GM23338 (cell line): ENCODE data around the gene TAGLN3. TPM values are rescaled to one million over a fixed set of nuclear protein-coding genes. Genes with fewer than 3 reads are reported as not detected.

ENCODE experiments used
- ATAC-seq: fragments of 200-7000 bp; cut with Tn5 transposase; 3 replicates; pipeline ENCODE4 v1.9.1; 2020
- DNase-seq: peaks from one replicate; pipeline ENCODE4 v3.0.0-alpha.2; 2015; ENCODE audit warnings: low spot score
- H2AFZ ChIP-seq: fragments of 200-600 bp; sonication (generic); 2 replicates; pipeline ENCODE4 v1.8.0; 2016; ENCODE audit warnings: antibody characterized with exemption, mild to moderate bottlenecking, moderate library complexity
- H3F3A ChIP-seq: fragments of 200-600 bp; sonication (generic); replicated peaks from 2 replicates; pipeline ENCODE4 v1.8.0; 2017; ENCODE audit warnings: antibody characterized with exemption, mixed run types, low read depth
- H3K27ac ChIP-seq: fragments of 200-600 bp; sonication (generic); 2 replicates; pipeline ENCODE4 v1.6.1; 2016; ENCODE audit warnings: low read depth
- H3K27me3 ChIP-seq: fragments of 200-600 bp; sonication (generic); 2 replicates; pipeline ENCODE4 v1.8.0; 2016; ENCODE audit warnings: mild to moderate bottlenecking, mixed run types, moderate library complexity; ENCODE audit not compliant: insufficient read depth
- H3K36me3 ChIP-seq: fragments of 200-600 bp; sonication (generic); 2 replicates; pipeline ENCODE4 v1.8.0; 2016; ENCODE audit warnings: mild to moderate bottlenecking; ENCODE audit not compliant: insufficient read depth
- H3K4me1 ChIP-seq: fragments of 200-600 bp; sonication (generic); 2 replicates; pipeline ENCODE4 v1.8.0; 2016; ENCODE audit warnings: mild to moderate bottlenecking, moderate library complexity; ENCODE audit not compliant: insufficient read depth
- H3K4me2 ChIP-seq: fragments of 200-600 bp; sonication (generic); 2 replicates; pipeline ENCODE4 v1.7.1; 2017; ENCODE audit warnings: mixed run types
- H3K4me3 ChIP-seq: fragments of 200-600 bp; sonication (generic); 2 replicates; pipeline ENCODE4 v1.6.1; 2016; ENCODE audit warnings: mixed run types
- H3K79me2 ChIP-seq: fragments of 200-600 bp; sonication (generic); replicated peaks from 2 replicates; pipeline ENCODE4 v1.8.0; 2017; ENCODE audit warnings: mild to moderate bottlenecking; ENCODE audit not compliant: insufficient read depth
- H3K9me2 ChIP-seq: fragments of 200-600 bp; sonication (generic); 2 replicates; pipeline ENCODE4 v1.8.0; 2017; ENCODE audit not compliant: insufficient read depth
- H4K20me1 ChIP-seq: fragments of 200-600 bp; sonication (generic); replicated peaks from 2 replicates; pipeline ENCODE4 v1.8.0; 2017; ENCODE audit warnings: mild to moderate bottlenecking; ENCODE audit not compliant: insufficient read depth
- H3K27ac Mint-ChIP-seq: 2 replicates; pipeline ENCODE4 v1.8.0; 2020; ENCODE audit warnings: inconsistent platforms, mild to moderate bottlenecking, moderate library complexity, mixed read lengths
- H3K27me3 Mint-ChIP-seq: 3 replicates; pipeline ENCODE4 v1.8.0; 2022; ENCODE audit warnings: low read depth, mild to moderate bottlenecking, moderate library complexity, mixed read lengths, inconsistent platforms; ENCODE audit not compliant: insufficient read depth, poor library complexity
- H3K36me3 Mint-ChIP-seq: 3 replicates; pipeline ENCODE4 v1.8.0; 2021; ENCODE audit warnings: low read depth, mild to moderate bottlenecking, inconsistent platforms, moderate library complexity, mixed read lengths
- H3K4me1 Mint-ChIP-seq: 3 replicates; pipeline ENCODE4 v1.8.0; 2020; ENCODE audit warnings: mild to moderate bottlenecking, inconsistent platforms, mixed read lengths
- H3K4me3 Mint-ChIP-seq: 3 replicates; pipeline ENCODE4 v1.8.0; 2021; ENCODE audit warnings: moderate library complexity, mild to moderate bottlenecking, inconsistent platforms, mixed read lengths
- H3K9me3 Mint-ChIP-seq: 3 replicates; pipeline ENCODE4 v1.8.0; 2020; ENCODE audit warnings: moderate library complexity, mild to moderate bottlenecking, inconsistent platforms, mixed read lengths
- CREB1 ChIP-seq: fragments of 250-450 bp; sonication (Bioruptor Pico); IDR thresholded peaks from 2 replicates; pipeline ENCODE4 v1.5.0; 2020; ENCODE audit warnings: low read depth, mild to moderate bottlenecking, moderate library complexity
- EZH2 ChIP-seq: fragments of 200-600 bp; sonication (generic); IDR thresholded peaks from one replicate; pipeline ENCODE4 v1.8.0; 2017; ENCODE audit warnings: antibody characterized with exemption, mild to moderate bottlenecking, low read depth; ENCODE audit not compliant: unreplicated experiment
- EZH2phosphoT487 ChIP-seq: fragments of 200-600 bp; sonication (generic); IDR thresholded peaks from one replicate; pipeline ENCODE4 v1.8.1; 2018; ENCODE audit warnings: antibody characterized with exemption; ENCODE audit not compliant: unreplicated experiment
- JUNB ChIP-seq: IDR thresholded peaks from one replicate; pipeline ENCODE4 v1.6.1; 2016; ENCODE audit warnings: antibody characterized with exemption; ENCODE audit not compliant: unreplicated experiment
- NANOG ChIP-seq: IDR thresholded peaks from 2 replicates; pipeline ENCODE4 v1.6.1; 2016; ENCODE audit warnings: antibody characterized with exemption, borderline replicate concordance
- POLR2AphosphoS5 ChIP-seq: IDR thresholded peaks from 2 replicates; pipeline ENCODE4 v1.6.1; 2016; ENCODE audit warnings: antibody characterized with exemption, low read depth
- STAT1 ChIP-seq: IDR thresholded peaks from one replicate; pipeline ENCODE4 v1.6.1; 2016; ENCODE audit warnings: antibody characterized with exemption; ENCODE audit not compliant: unreplicated experiment
- ZNF114 ChIP-seq: fragments of 250-450 bp; sonication (Bioruptor Pico); IDR thresholded peaks from 2 replicates; pipeline ENCODE4 v1.5.0; 2020; ENCODE audit warnings: mild to moderate bottlenecking, moderate library complexity
- ZNF331 ChIP-seq: fragments of 250-450 bp; sonication (Bioruptor Pico); IDR thresholded peaks from 2 replicates; pipeline ENCODE4 v1.5.0; 2020; ENCODE audit warnings: low read depth, mild to moderate bottlenecking, moderate library complexity
- polyA plus RNA-seq: library from polyadenylated mRNA; unstranded; fragments of >200 nt; fragmentation: Nextera tagmentation; extraction: Ambion mirVana; gene quantifications from 2 replicates; pipeline ENCODE4 v1.2.1, GENCODE V29; 2016
- total RNA-seq: library from RNA; depleted of rRNA; stranded (reverse); fragments of >200 nt; shearing (Covaris generic); gene quantifications from 2 replicates; pipeline ENCODE4 v1.2.3, GENCODE V29; 2014
- TF ChIP-seq, protein P1 (sequence below): IDR thresholded peaks from 2 replicates; pipeline ENCODE4 v1.6.1; 2016; ENCODE audit warnings: antibody characterized with exemption
- TF ChIP-seq, protein P2 (sequence below): IDR thresholded peaks from one replicate; pipeline ENCODE4 v1.6.1; 2018; ENCODE audit warnings: antibody characterized with exemption; ENCODE audit not compliant: unreplicated experiment
- TF ChIP-seq, protein P3 (sequence below), 2 experiments: fragments of 200-600 bp in 1 of 2; sonication (generic) in 1 of 2; conservative IDR thresholded peaks; 2 replicates each; pipeline versions ENCODE4 v1.5.1 to v1.6.1; 2016 to 2017; ENCODE audit warnings: antibody characterized with exemption in 2 of 2, low read depth in 2 of 2, mild to moderate bottlenecking in 2 of 2, moderate library complexity in 1 of 2

The TAGLN3 gene
- total and polyA plus RNA-seq, 2 experiments from 2014 or later = 6.8 to 12.6 TPM

DNA sequence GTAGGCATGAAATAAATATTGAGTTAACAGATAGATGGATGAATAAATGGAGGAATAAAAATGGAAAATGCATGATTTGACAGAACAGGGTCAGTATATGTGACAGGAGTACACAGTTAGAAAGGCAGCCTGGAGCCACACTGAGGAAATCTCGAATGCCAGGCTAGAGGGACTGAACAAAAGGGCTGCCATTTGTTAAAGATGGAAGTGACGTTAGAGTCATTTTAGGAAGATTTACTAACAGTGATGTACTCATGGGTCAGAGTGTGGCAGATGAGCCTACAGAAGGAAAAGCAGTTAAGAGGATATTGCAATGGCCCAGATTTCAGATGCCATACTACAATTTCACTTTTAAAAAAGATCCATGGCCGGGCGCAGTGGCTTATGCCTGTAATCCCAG lies 28.4 kb downstream of the TAGLN3 start:
- H3K9me2 ChIP-seq = no peaks in the 10 kb centered on the region
- Mint-ChIP-seq H3K27me3 (no peaks in the 10 kb centered on the region), H3K27ac (no peak overlapping the region), H3K4me1 (no peaks in the 10 kb centered on the region; the same call in 2 of the 3 replicates), H3K9me3 (peaks cover 1% of the 10 kb centered on the region; the same call in 2 of the 3 replicates), H3K4me3 (no peak overlapping the region), H3K36me3 (peaks cover under 1% of the 10 kb centered on the region; the same call in 1 of the 3 replicates)
- no peaks in the 10 kb centered on the region for H3K79me2 ChIP-seq
- ATAC-seq (no peak), DNase-seq (no peak)
- no peaks in the 10 kb centered on the region for H4K20me1 ChIP-seq
- H2AFZ ChIP-seq = no peak overlapping the region
- H3K4me1 ChIP-seq = no peaks in the 10 kb centered on the region
- no peak overlapping the region for H3K4me2 ChIP-seq
- no peaks in the 10 kb centered on the region for H3K27me3 ChIP-seq
- no peak overlapping the region for H3K4me3 ChIP-seq
- no peak for TF ChIP-seq EZH2
- TF ChIP-seq, protein P1, sequence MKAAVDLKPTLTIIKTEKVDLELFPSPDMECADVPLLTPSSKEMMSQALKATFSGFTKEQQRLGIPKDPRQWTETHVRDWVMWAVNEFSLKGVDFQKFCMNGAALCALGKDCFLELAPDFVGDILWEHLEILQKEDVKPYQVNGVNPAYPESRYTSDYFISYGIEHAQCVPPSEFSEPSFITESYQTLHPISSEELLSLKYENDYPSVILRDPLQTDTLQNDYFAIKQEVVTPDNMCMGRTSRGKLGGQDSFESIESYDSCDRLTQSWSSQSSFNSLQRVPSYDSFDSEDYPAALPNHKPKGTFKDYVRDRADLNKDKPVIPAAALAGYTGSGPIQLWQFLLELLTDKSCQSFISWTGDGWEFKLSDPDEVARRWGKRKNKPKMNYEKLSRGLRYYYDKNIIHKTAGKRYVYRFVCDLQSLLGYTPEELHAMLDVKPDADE = no peak
- no peaks in the 10 kb centered on the region for H3F3A ChIP-seq
- no peaks in the 10 kb centered on the region for H3K36me3 ChIP-seq
- no peak overlapping the region for H3K27ac ChIP-seq

DNA sequence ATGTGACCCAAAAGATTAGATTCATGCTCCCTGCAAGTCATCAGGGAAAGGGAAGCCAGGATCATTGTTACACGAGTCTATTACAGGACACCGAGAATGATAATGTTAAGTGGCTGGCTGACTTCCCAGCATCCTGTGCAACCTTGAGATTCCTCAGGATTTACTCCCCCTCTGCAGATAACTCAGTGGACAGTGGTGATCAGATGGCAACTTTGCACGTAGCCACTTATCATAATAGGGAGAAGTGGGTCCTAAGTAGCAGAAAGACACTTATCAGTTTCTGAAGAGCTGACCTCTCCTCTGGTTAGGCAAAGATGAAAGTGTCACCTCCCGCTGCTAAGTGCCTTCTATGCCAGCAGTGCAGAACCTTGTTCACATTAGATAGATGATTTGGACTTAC lies 29.1 kb downstream of the TAGLN3 start:
- no peak overlapping the region for H3K4me2 ChIP-seq
- peaks cover 4% of the 10 kb centered on the region for H3K36me3 Mint-ChIP-seq
- H2AFZ ChIP-seq = peak overlapping the region; percentile 47; the same call in 1 of the 2 replicates
- H3K27ac ChIP-seq = no peak overlapping the region
- DNase-seq (no peak), ATAC-seq (no peak)
- peaks cover 7% of the 10 kb centered on the region; the same call in 2 of the 3 replicates for H3K9me3 Mint-ChIP-seq
- no peaks in the 10 kb centered on the region for H3F3A ChIP-seq
- no peaks in the 10 kb centered on the region; the same call in 2 of the 3 replicates for H3K4me1 Mint-ChIP-seq
- no peak overlapping the region for H3K4me3 Mint-ChIP-seq
- H3K4me1 ChIP-seq = no peaks in the 10 kb centered on the region
- no peaks in the 10 kb centered on the region for H3K36me3 ChIP-seq
- H3K79me2 ChIP-seq = no peaks in the 10 kb centered on the region
- H3K27ac Mint-ChIP-seq = no peak overlapping the region
- H3K9me2 ChIP-seq = no peaks in the 10 kb centered on the region
- no peak overlapping the region for H3K4me3 ChIP-seq
- no peaks in the 10 kb centered on the region for H3K27me3 Mint-ChIP-seq
- H3K27me3 ChIP-seq = no peaks in the 10 kb centered on the region
- no peaks in the 10 kb centered on the region for H4K20me1 ChIP-seq
- TF ChIP-seq ZNF114 (no peak), CREB1 (CRISPR knock-in tag) (no peak), POLR2AphosphoS5 (no peak), EZH2phosphoT487 (no peak), ZNF331 (CRISPR knock-in tag) (no peak), EZH2 (no peak), JUNB (no peak), STAT1 (no peak), NANOG (no peak)
- TF ChIP-seq, protein P2, sequence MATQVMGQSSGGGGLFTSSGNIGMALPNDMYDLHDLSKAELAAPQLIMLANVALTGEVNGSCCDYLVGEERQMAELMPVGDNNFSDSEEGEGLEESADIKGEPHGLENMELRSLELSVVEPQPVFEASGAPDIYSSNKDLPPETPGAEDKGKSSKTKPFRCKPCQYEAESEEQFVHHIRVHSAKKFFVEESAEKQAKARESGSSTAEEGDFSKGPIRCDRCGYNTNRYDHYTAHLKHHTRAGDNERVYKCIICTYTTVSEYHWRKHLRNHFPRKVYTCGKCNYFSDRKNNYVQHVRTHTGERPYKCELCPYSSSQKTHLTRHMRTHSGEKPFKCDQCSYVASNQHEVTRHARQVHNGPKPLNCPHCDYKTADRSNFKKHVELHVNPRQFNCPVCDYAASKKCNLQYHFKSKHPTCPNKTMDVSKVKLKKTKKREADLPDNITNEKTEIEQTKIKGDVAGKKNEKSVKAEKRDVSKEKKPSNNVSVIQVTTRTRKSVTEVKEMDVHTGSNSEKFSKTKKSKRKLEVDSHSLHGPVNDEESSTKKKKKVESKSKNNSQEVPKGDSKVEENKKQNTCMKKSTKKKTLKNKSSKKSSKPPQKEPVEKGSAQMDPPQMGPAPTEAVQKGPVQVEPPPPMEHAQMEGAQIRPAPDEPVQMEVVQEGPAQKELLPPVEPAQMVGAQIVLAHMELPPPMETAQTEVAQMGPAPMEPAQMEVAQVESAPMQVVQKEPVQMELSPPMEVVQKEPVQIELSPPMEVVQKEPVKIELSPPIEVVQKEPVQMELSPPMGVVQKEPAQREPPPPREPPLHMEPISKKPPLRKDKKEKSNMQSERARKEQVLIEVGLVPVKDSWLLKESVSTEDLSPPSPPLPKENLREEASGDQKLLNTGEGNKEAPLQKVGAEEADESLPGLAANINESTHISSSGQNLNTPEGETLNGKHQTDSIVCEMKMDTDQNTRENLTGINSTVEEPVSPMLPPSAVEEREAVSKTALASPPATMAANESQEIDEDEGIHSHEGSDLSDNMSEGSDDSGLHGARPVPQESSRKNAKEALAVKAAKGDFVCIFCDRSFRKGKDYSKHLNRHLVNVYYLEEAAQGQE = no peak
- TF ChIP-seq, protein P3, sequence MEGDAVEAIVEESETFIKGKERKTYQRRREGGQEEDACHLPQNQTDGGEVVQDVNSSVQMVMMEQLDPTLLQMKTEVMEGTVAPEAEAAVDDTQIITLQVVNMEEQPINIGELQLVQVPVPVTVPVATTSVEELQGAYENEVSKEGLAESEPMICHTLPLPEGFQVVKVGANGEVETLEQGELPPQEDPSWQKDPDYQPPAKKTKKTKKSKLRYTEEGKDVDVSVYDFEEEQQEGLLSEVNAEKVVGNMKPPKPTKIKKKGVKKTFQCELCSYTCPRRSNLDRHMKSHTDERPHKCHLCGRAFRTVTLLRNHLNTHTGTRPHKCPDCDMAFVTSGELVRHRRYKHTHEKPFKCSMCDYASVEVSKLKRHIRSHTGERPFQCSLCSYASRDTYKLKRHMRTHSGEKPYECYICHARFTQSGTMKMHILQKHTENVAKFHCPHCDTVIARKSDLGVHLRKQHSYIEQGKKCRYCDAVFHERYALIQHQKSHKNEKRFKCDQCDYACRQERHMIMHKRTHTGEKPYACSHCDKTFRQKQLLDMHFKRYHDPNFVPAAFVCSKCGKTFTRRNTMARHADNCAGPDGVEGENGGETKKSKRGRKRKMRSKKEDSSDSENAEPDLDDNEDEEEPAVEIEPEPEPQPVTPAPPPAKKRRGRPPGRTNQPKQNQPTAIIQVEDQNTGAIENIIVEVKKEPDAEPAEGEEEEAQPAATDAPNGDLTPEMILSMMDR (conservative IDR thresholded peaks at IDR 0.05; ENCODE audit: low read depth in 2 of 2) = no peak
- TF ChIP-seq, protein P1 = no peak
